AML-193 (cell line): ENCODE data around the gene ENTPD5.

Source experiments
- DNase-seq, 2 experiments: peaks; one replicate each; lab custom pipeline; 2025; lab: John Stamatoyannopoulos, UW

Gene ENTPD5

GRCh38 chr14:74018586-74019407 is at the start of gene ENTPD5, which contains the start of gene BBOF1:
Gene ENTPD5 (minus strand): TSS chr14:74019288. CDS start chr14:73988102, 31,186 bp downstream.
Gene BBOF1 (plus strand): TSS chr14:74019349. CDS start chr14:74019479, 130 bp downstream.
- DNase-seq = peak; percentile 73 to 77

- no peak for DNase-seq
These were observed 46.9 kb upstream of the ENTPD5 start for GRCh38 chr14:74065746-74066575.

- no peak for DNase-seq
These were observed 45.8 kb upstream of the ENTPD5 start for GRCh38 chr14:74064883-74065282.

- no peak for DNase-seq
These were observed 45.3 kb upstream of the ENTPD5 start for GRCh38 chr14:74064426-74064825.

- DNase-seq = no peak
These were observed 43.7 kb upstream of the ENTPD5 start for GRCh38 chr14:74062809-74063150.

- DNase-seq = peak; percentile 30 to 32
These were observed 30.9 kb upstream of the ENTPD5 start for GRCh38 chr14:74049876-74050495.

GRCh38 chr14:74048281-74048680 is 29.2 kb upstream of the ENTPD5 start:
- no peak for DNase-seq

- no peak for DNase-seq
These were observed 26.4 kb upstream of the ENTPD5 start for GRCh38 chr14:74045522-74045921.

- DNase-seq = no peak
These were observed 23.2 kb upstream of the ENTPD5 start for GRCh38 chr14:74042296-74042695.

- peak; percentile 62 to 71 for DNase-seq
These were observed 19.2 kb upstream of the ENTPD5 start for GRCh38 chr14:74038020-74038859.

GRCh38 chr14:74035556-74035955 is 16.5 kb upstream of the ENTPD5 start:
- DNase-seq = no peak

- no peak for DNase-seq
These were observed 15.5 kb upstream of the ENTPD5 start for GRCh38 chr14:74034572-74034971.

GRCh38 chr14:74029136-74029535 is 10.0 kb upstream of the ENTPD5 start:
- no peak for DNase-seq

GRCh38 chr14:74022346-74022745 is 3.3 kb upstream of the ENTPD5 start:
- DNase-seq = no peak

GRCh38 chr14:74019408-74020137 is 485 bp upstream of the ENTPD5 start:
- no peak for DNase-seq

- DNase-seq = peak; percentile 18 to 29
These were observed 908 bp downstream of the ENTPD5 start for GRCh38 chr14:74018174-74018585.

GRCh38 chr14:74015963-74016362 is 3.1 kb downstream of the ENTPD5 start:
- no peak for DNase-seq

GRCh38 chr14:74015176-74015575 is 3.9 kb downstream of the ENTPD5 start:
- DNase-seq = no peak

- DNase-seq = no peak
These were observed 4.8 kb downstream of the ENTPD5 start for GRCh38 chr14:74014299-74014698.

- no peak for DNase-seq
These were observed 10.1 kb downstream of the ENTPD5 start for GRCh38 chr14:74008843-74009499.
